ENCODE results near the gene HOXA6. TPM values are rescaled to one million over a fixed set of nuclear protein-coding genes. Genes with fewer than 3 reads are reported as not detected.

The HOXA6 gene
- total RNA-seq, 1 donor from 2014 or later: not detected

GRCh38 chr7:27151931-27152815 lies 4.6 kb upstream of the HOXA6 start, which contains the start of gene HOXA3:
HOXA3 (minus strand) TSS chr7:27152583; CDS start chr7:27110640, 41,943 bp downstream.
- peaks cover 56% of the 10 kb centered on the region for H3K27me3 Mint-ChIP-seq (ENCODE audit: unreplicated experiment)
- TF ChIP-seq CTCF (IDR thresholded peaks at IDR 0.05; ENCODE audit: unreplicated experiment): no peak
- DNase-seq (ENCODE audit: low spot score): no peak
- H3K4me1 Mint-ChIP-seq (ENCODE audit: unreplicated experiment): peaks cover 29% of the 10 kb centered on the region
- no peaks in the 10 kb centered on the region for H3K9me3 Mint-ChIP-seq (ENCODE audit: unreplicated experiment)
- peaks cover 3% of the 10 kb centered on the region for H3K36me3 Mint-ChIP-seq (ENCODE audit: low read depth, unreplicated experiment)
- peak within 1 kb of the TSS; percentile 73 for H3K4me3 Mint-ChIP-seq (ENCODE audit: unreplicated experiment)
- peak within 1 kb of the TSS; percentile 67 for H3K27ac Mint-ChIP-seq (ENCODE audit: unreplicated experiment)

GRCh38 chr7:27151341-27151930 lies 3.9 kb upstream of the HOXA6 start:
- peaks cover 2% of the 10 kb centered on the region for H3K36me3 Mint-ChIP-seq (ENCODE audit: low read depth, unreplicated experiment)
- H3K9me3 Mint-ChIP-seq (ENCODE audit: unreplicated experiment): no peaks in the 10 kb centered on the region
- no peak for DNase-seq (ENCODE audit: low spot score)
- peak overlapping the region; percentile 73 for H3K4me3 Mint-ChIP-seq (ENCODE audit: unreplicated experiment)
- peaks cover 60% of the 10 kb centered on the region for H3K27me3 Mint-ChIP-seq (ENCODE audit: unreplicated experiment)
- TF ChIP-seq CTCF (IDR thresholded peaks at IDR 0.05; ENCODE audit: unreplicated experiment): no peak
- peak overlapping the region; percentile 67 for H3K27ac Mint-ChIP-seq (ENCODE audit: unreplicated experiment)
- H3K4me1 Mint-ChIP-seq (ENCODE audit: unreplicated experiment): peaks cover 29% of the 10 kb centered on the region

- peak; percentile 84 for DNase-seq (ENCODE audit: low spot score)
- H3K36me3 Mint-ChIP-seq (ENCODE audit: low read depth, unreplicated experiment): peaks cover 4% of the 10 kb centered on the region
- H3K4me3 Mint-ChIP-seq (ENCODE audit: unreplicated experiment): peak overlapping the region; percentile 73
- peak; percentile 77 for TF ChIP-seq CTCF (IDR thresholded peaks at IDR 0.05; ENCODE audit: unreplicated experiment)
- no peaks in the 10 kb centered on the region for H3K9me3 Mint-ChIP-seq (ENCODE audit: unreplicated experiment)
- H3K4me1 Mint-ChIP-seq (ENCODE audit: unreplicated experiment): peaks cover 27% of the 10 kb centered on the region
- H3K27ac Mint-ChIP-seq (ENCODE audit: unreplicated experiment): no peak overlapping the region
- H3K27me3 Mint-ChIP-seq (ENCODE audit: unreplicated experiment): peaks cover 64% of the 10 kb centered on the region
These were observed 3.2 kb upstream of the HOXA6 start for GRCh38 chr7:27150568-27151340.

- Mint-ChIP-seq H3K9me3 (ENCODE audit: unreplicated experiment) (no peaks in the 10 kb centered on the region), H3K4me3 (ENCODE audit: unreplicated experiment) (no peak overlapping the region), H3K36me3 (ENCODE audit: low read depth, unreplicated experiment) (peaks cover 4% of the 10 kb centered on the region), H3K27me3 (ENCODE audit: unreplicated experiment) (peaks cover 61% of the 10 kb centered on the region), H3K27ac (ENCODE audit: unreplicated experiment) (no peak overlapping the region), H3K4me1 (ENCODE audit: unreplicated experiment) (peaks cover 23% of the 10 kb centered on the region)
- TF ChIP-seq CTCF (IDR thresholded peaks at IDR 0.05; ENCODE audit: unreplicated experiment): no peak
- DNase-seq (ENCODE audit: low spot score): no peak
These were observed 2.4 kb upstream of the HOXA6 start for GRCh38 chr7:27149842-27150567.

Data from endothelial cell (in vitro differentiated cells).